GM12874 (cell line): Measurements from ENCODE around the gene UTS2B.

Experiments used
- TF ChIP-seq, protein P1 (sequence below): IDR thresholded peaks from 2 replicates; pipeline ENCODE4 v1.5.1; 2011; ENCODE audit warnings: low read depth, mild to moderate bottlenecking, control low read depth, low read length, moderate library complexity; ENCODE audit not compliant: insufficient read depth

Gene UTS2B

DNA sequence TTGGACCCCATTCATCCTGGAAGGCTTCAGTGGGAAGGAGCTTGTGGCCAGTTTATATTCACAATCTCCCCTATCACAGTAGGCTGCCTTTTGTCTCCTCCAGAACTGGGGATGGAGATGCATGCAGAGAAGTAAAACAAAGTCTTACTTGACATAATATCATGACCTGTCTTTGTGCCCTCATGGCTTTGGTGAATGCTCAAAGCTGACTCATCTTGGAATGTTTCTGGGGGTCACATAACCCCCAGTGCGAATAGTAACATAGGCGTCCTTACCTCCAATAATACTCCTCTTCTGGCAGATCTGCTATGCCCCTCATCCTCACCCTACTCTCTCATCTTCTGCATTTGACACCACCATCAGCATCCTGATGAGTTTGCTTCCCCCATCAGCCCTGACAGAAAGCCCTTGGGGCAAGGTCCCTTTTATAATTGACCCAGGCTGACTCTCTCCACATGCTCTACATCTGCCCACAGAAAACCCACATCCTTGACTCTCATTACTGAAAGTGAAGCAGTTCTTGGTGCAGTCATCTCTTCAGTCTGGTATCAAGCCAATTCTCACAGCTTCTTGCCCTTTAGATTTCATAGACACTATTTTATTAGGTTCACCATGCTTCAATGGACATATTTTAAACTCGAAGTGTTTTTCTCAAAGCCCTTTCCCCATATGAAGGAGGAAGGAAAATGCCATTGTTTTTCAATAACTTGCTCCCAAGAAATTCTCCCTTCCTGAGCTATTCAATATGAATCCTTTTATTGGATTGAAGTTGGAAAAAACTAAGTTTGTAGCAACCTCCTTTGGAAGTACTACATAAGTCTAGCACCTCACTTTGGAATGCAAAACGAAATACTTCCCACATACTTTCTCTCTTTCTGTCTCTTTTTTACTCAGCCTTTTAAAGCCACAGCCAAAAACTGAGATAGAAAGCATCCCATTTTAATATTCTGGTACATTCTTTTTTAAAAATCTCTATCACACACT is 94.7 kb downstream of the UTS2B start:
- TF ChIP-seq, protein P1, sequence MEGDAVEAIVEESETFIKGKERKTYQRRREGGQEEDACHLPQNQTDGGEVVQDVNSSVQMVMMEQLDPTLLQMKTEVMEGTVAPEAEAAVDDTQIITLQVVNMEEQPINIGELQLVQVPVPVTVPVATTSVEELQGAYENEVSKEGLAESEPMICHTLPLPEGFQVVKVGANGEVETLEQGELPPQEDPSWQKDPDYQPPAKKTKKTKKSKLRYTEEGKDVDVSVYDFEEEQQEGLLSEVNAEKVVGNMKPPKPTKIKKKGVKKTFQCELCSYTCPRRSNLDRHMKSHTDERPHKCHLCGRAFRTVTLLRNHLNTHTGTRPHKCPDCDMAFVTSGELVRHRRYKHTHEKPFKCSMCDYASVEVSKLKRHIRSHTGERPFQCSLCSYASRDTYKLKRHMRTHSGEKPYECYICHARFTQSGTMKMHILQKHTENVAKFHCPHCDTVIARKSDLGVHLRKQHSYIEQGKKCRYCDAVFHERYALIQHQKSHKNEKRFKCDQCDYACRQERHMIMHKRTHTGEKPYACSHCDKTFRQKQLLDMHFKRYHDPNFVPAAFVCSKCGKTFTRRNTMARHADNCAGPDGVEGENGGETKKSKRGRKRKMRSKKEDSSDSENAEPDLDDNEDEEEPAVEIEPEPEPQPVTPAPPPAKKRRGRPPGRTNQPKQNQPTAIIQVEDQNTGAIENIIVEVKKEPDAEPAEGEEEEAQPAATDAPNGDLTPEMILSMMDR = no peak

DNA sequence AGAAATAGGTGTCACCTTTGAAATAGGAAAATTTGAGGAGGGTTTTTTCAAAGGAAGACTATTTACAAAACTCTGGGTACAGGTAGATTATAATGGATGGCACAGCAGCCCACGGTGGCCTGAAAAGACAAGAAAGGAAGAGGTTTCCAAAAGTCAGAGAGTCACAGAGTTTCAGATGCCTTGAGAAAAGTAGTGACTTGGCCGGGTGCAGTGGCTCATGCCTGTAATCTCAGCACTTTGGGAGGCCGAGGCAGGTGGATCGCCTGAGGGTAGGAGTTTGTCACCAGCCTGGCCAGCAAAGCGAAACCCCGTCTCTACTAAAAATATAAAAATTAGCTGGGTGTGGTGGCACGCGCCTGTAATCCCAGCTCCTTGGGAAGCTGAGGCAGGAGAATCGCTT is 96.1 kb downstream of the UTS2B start:
- TF ChIP-seq, protein P1 = no peak

DNA sequence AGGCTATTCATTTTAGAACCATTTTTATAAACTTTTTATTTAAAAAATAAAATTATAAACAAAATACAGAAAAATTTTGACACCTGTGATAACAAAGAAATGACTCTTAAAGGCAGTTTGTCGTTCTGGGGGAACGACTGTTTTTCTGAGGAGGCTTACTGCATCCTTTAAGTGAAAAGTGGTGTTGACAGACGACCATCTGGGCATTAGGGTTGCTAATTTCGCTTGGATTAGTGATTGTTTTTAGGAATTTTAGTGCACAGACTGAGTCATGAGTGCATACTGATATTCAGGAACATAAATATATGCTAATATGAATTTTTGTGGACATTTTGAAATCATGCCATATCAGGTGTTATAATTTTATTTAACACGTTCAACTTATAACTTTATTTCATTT is 102.8 kb downstream of the UTS2B start:
- TF ChIP-seq, protein P1 = no peak

DNA sequence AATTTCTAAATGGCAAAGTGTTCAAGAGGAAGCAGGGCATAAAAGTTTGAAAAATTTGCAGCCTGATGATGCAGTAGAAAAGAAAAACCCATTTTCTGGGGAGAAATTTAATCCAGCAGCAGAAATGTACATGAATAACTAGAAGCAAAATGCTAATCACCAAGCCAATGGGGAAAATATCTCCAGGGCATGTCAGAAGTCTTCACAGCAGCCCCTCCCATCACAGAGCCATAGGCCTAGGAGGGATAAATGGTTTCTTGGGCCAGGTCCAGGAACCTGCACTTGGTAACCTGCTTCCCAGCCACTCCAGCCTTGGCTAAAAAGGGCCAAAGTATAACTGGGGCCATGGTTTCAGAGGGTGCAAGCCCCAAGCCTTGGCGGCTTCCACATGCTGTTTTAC is 108.7 kb downstream of the UTS2B start:
- TF ChIP-seq, protein P1 = no peak

DNA sequence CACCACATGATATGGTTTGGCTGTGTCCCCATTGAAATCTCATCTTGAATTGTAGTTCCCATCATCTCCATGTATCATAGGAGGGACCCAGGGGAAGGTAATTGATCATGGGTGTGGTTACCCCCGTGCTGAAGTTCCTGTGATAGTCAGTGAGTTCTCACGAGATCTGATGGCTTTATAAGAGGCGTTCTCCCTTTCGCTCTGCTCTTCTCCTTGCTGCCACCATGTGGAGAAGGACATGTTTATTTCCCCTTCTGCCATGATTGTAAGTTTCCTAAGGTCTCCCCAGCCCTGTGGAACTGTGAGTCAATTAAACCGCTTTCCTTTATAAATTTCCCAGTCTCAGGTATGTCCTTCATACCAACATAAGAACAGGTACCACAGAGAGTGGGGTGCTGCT is 109.4 kb downstream of the UTS2B start:
- TF ChIP-seq, protein P1 = no peak

DNA sequence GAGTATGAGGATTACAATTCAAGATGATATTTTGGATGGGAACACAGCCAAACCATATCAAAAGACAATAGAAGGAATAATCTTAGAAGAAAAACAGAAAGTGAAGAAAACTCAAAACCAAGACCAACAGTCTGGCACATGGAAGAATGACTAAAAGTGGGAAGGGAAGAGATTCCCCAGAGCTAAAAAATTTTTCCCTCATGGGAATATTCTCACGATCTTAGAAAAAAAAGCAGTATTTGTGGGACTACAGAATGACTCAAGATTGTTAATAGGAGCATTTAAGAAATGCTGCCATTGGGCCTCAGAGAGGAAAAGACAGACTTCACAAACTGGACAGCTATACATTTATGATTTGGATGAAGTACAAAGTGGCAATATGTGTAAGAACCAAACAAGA is 113.0 kb downstream of the UTS2B start:
- TF ChIP-seq, protein P1 = no peak
